Suppressor macrophage treated with lipopolysaccharide for 1 hour (primary cell): ENCODE measurements around the gene CDH12.

Source experiments
- DNase-seq, 3 donors: peaks; one replicate each; pipeline ENCODE4 v3.0.0-alpha.2; 2020 to 2022

The CDH12 gene

DNA sequence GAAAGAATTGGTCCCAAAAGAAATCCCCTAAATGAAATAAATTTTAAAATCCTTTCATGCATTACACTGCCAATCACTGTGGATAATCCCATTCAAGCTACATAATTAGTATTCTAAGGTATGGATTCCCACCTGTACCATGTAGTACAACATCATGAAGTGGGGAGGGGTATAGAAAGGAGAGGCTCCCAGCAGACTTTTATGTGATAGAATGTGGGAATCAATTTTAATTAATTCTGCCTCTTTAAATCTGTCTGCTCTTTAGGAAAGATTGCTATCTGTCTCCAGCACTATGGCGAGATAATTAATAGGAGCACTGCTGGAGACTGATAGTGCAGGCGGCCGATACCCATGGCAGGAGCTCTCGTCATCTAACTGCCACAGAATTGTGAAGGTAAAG lies 95.4 kb downstream of the CDH12 start:
- DNase-seq, result no peak

DNA sequence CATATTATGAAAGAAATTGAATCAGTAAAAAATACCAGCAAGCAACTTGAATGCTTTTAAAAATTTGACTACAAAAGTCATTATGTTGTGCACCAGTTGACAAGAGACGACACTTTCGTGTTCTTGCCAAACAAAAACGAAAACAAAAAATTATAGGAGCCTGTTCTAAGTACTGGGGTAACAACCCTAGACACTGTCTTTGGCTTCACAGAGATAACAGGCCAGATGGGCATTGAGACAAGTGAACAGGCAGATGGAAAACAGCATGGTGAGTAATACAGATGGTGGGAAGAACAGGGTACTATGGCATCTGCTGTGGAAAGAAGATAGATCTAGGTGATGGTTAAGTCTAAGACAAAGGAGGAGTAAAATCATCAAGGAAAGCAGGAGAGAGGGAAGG lies 99.0 kb downstream of the CDH12 start:
- no peak for DNase-seq

DNA sequence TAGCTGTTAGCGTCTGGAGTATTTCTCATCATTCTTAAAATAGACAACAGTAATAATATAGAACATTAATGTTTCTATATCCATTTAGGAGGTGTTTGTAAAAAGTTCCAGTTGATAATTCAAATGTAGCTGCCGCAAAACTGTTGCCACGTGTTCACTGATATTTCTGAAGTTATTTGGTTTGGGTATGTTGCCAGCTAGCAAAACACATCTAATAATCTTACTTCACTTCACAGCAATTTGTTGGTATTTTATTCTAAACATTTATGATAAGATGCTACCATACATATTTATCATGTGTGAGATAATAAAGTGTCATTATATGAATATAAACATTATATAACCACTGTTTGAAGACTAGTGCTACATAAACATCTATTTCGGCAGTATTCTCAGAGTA lies 101.6 kb downstream of the CDH12 start:
- DNase-seq, result no peak

DNA sequence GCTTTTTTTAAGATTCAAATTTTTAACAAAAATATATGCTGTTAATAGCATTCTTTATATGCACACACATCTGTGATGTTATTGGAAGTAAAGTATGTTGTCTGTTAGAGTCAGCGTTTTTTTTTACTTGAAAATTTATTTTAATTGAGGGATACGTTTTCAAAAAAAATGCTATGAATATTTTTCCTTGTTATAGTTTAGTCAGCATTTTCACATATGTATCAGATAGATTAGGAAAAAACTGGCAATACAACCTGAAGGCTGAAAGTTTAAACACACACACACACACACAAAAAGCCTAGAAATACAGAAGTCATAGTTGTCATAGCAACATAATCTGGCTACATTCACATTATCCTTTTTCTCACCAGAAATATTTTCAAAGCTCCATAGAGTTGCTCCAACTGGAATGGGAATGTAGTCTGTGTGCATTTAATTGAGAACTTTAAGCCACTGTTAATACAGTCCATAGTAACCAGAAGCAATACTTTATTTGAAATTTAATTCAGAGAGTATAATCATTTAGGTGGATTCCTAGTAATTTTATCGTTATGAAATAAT lies 116.6 kb downstream of the CDH12 start:
- no peak for DNase-seq

DNA sequence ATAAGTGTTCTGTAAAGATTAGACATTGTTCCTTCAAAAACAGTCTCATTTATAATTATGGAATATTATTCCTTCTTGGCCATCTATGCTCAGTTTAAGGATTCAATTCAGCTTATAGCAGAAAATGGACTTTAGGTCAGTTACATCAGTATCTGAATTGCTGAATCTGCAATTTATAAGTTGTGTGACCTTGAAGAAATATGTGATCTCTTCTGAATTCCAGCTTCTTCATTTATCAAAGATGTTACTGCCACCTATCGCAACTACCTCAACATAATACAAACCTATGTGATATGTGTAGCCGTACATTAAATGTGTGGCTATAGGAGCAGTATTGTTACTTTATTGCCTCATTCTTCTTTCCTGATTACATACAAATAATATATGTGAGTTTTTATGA lies 118.2 kb downstream of the CDH12 start:
- DNase-seq, result no peak

DNA sequence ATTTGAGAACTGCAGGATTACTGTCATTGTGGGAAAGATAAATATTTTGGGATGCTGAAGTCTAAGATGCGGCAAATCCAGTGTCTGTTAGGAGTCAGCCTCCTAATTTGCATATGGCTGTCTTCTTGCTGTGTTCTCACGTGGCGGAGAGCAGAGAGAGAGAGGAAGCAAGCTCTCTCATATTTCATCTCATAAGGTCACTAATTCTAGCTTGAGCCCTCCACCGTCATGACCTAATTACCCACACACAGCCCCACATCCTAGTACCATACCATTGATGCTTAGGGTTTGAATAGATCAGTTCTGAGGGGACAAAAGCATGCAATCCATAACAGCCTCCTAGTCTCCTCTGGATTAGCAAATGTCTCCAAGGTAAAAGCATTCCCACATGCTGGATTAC lies 124.5 kb downstream of the CDH12 start:
- DNase-seq, result no peak

DNA sequence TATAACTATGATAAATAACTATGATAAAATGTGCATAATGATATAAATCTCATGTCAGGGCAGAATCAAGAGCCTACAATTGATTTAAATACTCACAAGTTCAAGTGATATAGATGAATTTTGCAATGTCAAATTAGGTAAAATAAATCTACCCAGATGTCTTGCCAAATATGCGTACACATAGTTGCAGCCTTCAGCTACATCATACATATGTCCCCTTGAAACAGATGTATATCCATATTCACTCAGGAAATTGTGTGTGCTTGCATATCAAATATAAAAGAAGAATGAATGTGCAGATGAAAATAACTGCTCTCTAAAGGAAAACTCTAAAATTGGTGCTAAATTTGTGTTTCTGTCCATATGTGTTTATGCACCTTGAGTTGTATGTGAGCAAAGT lies 130.7 kb downstream of the CDH12 start:
- DNase-seq, result no peak

DNA sequence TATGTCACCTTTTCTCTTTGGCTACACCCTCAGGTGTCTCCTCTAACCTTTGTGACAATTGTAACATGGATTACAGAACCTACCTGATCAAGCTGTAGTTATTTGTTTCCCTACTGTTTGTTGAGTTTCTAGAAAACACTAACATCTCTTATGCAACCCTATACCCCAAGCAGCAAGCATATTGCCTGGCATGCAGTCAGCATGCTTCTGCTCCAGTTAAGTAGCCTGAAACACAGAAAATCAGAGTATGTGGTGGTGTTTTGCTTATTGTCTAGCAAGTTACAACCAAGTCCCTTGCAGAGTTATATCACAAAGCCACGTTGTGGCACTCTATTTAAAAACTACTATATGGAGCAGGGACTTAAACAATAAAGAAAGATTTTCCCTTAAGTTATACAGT lies 131.1 kb downstream of the CDH12 start:
- no peak for DNase-seq

DNA sequence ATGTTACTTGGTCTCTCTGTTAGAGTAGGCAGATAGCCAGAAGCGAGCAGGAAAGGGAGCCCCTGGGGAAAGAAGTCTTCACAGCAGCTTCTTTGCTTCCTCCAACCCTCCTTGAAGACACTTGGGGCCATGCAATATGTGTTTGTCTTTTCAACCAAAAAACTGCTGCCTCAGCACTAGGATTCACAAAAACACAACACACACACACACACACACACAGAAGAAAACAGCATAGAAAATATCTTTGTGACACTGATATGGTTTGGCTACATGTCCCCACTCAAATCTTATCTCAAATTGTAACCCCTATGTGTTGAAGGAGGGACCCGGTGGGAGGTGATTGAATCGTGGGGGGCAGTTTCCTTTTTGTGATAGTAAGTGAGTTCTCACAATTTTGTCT lies 133.3 kb downstream of the CDH12 start:
- DNase-seq, result no peak

DNA sequence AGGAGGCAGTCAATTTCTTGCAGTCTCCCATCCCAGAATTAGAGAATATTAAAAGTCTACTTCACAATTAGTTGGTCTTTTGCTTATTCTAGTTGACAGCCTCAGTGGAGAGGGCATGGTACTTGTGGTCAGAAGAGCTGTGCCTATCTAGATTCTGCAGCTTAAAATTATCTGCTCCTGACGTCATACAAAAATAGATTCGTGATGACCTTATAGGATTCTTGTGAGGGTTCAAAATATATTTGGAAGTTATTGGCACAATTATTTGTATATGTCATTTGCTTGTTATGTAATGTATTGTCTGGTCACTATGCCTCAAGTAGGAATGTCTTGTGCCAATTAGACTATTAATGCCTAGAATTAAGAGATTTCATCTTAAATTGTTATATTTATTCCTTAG lies 142.5 kb downstream of the CDH12 start:
- no peak for DNase-seq

DNA sequence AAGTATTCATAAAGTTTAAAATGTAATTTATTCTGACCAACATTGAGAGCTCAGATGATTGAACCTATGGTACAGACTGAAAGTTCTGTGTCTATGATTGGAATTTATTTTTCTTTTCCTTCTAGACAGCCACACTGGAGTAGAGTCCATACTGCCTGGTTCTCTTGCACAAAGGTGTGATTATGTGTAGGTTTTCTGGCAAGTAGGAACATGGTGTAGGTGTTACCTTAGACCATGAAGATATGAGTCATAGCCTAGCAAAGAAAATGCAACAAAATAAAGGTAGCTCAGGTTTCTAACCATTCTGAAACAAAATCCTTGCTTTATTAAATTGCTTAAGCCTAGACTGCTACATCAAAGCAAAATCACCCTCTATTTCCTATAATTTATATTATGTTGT lies 143.4 kb downstream of the CDH12 start:
- no peak for DNase-seq

DNA sequence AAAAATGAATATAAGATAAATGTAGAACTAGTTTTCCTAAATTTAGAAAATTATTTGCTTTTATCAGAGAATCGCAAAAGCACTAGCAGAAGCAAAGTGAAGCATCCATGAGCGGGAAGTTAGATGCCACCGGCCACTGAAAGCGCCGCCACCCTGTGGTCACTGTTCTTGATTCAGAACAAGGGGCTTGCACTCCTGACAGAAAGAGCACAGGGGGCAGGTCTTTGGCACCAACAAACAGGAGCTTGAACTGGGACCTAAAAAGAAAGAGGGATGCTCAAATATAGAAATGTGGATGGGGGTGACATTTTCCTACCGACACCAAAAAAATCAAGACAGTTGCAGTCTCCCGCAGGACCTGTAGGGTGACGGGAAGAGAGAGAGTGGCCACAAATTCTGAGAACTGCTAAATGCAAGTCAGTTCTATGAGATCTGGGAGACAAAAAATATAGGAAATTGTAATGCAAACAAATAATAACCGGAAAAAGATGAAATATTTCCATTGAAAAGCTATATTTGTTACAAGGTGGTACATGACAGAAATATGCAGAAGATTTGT lies 144.3 kb downstream of the CDH12 start:
- DNase-seq, result no peak

DNA sequence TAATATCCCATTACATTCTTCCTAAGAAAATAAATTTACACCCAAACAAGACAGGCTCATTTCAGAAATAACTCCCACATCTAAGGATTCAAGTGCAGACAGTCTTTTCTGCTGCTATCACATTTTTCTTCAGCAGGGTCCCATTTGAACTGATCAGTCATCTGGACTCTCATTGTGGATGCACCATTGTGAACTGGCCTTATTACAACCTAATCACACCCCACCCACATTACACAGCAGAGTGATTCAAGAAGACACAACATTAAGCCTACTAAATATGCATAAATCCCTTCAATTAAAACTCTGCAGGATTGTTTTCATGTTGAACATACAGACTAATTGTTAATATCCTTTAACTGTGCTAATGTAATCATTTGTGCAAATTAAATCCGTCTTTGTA lies 146.2 kb downstream of the CDH12 start:
- DNase-seq, result no peak

DNA sequence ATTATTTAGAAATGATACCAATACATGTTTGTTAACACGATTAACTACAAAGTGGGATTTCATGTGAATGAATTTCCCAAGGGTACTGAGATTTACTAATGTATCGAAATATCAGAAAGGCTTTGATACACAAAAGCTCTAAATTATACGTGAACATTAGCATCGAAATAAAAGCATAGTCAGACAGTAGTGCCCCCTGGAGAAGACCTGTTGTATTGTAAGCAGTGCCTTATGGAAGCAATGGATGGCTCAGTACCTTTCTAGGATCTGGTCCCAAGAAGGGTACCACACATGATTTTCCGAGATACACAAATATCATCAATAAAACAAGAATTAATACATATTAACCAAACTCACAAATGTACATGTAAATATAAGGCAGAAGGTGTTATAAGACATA lies 153.8 kb downstream of the CDH12 start:
- no peak for DNase-seq

DNA sequence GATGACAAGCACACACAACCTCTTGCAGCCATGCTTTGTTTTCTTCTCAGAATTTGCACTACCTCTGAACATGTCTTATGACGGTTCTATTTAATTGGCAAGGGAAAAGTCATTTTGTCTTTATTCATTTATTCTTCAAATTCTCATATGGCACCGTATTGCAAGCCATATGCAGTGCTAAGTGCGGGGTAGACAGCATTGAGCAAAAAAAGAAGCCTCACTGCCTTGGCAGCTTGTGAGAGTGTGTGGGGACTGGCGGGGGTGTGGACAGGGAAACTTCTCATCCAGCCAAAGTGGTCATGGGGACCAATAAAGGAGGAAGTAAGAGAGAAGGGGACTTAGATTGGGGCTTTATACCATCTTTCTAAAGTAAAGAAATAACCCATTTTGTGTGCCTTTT lies 160.0 kb downstream of the CDH12 start:
- DNase-seq, result no peak

DNA sequence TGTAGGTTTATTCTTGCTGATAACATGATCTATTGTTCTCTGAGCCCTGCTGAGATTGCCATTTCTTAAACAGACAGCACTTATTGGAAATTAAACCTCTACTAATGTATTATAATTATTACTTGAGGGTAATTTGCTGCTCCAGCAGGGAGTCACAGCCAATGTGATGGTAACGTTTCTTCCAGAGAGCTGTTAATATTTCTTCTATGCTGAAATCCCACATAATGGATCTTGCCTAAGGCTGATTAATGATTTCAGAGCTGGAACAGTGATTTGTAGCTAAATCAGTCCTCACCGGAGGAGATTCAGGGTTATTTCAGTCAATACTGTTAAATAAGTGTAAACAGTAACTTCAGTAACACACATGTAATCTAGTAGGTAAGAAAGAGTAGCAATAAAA lies 170.1 kb downstream of the CDH12 start:
- DNase-seq, result no peak

DNA sequence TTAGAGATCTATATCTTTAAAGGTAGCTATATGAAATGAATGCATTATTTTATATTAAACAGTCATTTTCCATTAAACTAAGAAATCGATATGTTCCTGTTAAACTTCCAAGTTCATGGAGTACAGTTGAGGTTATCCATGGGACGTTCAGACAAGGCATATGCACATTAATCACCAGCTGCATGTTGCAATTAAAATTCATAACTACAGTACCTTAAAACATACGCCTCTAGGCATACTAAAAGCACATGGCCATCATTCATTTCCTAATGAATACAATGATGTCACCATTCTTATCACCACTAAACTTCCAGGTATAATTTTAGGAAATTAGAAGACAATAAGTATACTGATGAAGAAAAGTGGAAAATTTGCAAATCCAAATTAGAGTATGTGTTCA lies 174.3 kb downstream of the CDH12 start:
- DNase-seq, result no peak

DNA sequence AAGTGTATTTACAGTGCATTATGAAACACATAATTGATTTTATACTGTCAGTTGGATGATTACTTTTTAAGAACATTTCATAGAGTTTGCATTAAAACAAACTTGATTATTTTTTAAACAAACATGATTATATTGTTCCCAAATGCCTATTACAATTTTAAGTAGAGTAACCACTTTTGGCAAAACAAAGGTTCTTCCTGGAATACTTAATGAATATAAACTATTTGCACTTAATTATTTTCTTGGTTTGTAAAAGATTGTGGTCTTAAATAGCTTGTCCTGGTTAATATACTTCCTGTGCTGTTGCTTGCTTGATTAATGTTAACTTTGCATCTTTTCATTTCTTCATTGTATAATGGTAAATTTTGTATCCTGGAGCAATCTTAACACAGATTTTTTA lies 180.0 kb downstream of the CDH12 start:
- no peak for DNase-seq

DNA sequence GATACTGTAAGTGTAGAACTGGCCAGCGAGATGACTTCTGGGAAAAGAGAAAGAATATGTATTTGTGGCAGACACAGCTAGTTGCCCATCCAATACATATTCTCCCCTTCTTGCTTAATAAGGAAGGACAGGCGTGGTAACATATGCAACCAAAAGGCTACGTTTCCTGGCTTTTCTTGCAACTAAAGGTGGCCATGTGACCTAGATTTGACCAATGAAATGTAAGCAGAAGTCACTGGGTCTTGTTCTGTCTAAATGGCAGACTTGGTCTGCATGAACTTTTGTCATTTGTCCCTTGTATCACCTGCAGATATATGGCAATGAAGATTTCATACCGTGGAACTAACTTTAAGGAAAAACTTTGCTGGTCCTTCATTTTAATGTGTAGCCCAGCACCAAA lies 183.8 kb downstream of the CDH12 start:
- DNase-seq, result no peak

DNA sequence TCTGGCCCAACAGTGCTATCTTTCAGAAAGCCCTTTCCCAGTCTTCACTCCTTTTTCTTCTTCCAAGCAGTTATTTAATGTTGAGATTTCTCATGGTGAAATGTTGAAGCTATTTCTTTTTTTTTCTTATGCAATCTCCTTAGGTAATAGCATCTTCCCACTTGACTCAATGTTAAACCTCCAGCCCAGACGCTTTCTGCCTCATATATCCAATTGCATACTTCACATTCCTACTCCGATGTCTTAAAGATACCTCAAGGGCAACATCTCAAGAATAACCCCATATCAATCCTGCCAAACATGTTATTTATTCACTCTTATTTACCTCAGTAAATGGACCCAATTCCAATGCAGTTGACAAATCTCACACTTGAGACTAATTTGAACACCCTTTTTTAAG lies 187.3 kb downstream of the CDH12 start:
- DNase-seq, result no peak

DNA sequence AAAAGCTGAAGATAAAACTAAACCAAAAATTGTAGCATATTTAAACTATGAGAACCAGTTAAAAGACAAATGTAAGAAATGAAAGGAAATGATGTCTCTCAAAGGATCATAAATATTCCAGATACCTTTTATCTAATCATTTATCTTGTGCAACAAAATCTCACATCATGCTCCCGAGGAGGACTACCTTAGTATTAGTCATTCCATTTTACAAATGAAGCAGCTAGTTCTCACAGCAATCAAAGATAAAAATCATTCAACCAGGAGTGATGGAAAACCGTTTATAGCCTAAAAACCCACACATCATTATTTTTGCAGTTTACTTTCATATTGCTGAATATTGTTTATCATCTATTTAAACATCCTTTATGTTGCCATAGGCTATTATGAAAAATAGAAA lies 190.0 kb downstream of the CDH12 start:
- no peak for DNase-seq

DNA sequence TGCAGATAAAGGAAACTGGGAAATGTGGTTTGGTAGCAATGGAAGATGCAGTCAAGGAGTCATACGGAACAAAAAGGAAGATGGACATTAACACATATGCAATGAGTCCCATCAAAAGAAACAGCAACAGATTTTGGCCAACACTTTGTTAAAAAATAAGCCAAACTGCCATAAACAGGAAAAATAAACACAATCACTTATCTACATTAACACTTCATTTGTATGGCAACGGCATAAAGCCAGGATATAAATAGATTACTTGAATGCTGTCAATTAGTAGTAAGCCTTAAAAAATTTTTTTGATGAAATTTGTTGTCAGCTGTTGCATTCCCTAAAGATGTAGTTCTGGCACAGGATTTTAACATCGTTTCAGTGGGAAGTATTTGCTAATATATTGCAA lies 190.8 kb downstream of the CDH12 start:
- DNase-seq, result no peak

DNA sequence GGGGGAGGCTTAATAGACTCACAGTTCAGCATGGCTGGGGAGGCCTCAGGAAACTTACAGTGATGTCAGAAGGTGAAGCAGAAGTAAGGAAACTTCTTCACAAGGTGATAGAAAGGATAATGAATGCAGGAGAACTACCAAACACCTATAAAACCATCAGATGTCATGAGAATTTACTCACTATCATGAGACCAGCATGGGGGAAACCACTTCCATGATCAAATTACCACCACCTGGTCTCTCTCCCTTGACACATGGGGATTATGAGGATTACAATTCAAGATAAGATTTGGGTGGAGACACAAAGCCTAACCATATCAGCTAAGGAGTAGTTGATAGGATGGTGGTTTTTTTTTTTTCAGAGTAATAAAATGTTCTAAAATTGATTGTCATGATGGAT lies 201.8 kb downstream of the CDH12 start:
- DNase-seq, result no peak

DNA sequence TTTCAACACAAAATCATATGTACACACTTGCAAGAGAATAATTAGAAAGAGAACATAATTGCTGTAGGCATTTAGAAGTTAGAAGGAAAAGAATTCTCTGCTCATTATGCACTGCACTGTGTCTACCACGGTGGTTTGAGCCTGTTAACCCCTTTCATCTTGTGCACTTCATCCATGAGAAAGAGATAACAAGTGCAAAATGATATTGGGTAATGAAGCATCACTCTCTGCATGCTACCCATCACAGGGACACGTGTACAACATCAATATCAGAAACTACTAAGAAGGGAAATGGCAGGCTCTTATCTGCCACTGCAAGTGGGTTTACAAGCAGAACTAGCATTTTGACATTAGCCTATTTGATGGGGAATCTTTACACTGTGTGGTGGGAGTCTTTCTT lies 202.6 kb downstream of the CDH12 start:
- no peak for DNase-seq

DNA sequence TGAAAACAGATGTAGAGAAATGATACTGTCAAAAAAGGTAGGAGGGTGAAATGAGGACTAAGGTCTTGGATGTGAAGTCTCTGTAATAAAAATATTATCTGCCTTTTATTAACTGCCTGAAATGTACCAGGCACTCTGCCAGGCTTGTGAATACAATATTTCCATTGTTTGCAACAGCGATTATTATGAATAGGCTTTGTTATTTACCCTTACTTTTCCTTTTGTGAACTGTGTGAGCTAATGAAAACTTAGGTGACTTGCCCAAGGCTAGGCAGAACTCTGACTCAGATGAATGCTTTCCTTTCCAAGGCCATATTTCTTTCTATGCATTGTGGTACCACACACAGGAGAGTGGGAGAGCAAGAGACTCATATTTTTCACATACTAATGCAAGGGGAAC lies 204.1 kb downstream of the CDH12 start:
- no peak for DNase-seq

DNA sequence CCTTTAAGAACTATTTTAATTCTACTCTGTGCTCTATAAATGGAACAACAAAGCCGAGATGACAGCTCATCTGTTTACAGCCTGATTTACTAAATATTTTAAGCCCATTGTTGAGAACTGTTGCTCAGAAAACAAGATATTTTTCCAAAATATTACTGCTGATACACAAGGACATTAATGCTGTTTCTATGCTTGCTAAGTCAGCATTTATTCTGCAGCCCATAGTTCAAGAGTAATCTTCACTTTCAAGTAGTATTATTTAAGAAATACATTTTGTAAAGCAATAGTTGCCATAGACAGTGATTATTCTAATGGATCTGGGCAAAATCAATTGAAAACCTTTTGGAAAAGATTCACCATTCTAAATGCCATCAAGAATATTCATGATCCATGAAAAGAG lies 208.3 kb downstream of the CDH12 start:
- no peak for DNase-seq
